ENCODE data around the gene PHGDH. TPM values are rescaled to one million over a fixed set of nuclear protein-coding genes. Genes with fewer than 3 reads are reported as not detected.

The PHGDH gene
- total RNA-seq, 1 experiment from 2014 or later: 82.0 TPM

DNA sequence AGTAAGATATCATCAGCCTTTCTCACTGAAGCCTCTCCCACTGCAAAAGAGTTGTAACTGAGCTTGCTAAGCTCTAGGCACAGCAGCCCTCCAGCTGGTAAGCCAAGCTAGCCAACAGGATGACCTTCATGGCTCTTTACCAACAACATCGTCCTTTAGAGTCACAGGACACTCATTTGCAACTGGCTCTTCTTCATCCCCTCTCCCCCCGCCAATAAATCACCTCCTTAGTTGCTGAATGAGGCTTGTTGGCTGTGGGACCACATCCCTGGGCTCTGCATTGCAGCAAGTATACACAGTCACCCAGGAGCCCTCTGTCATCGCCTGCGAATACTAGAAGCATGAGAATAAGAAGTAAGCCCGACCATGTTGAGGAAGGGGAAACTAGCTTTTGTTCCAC, 47.7 kb upstream of the PHGDH start:
- Histone ChIP-seq H3K27ac (ENCODE audit: low read length) (no peak overlapping the region), H3K27me3 (ENCODE audit: control insufficient read depth, insufficient read depth, low read length) (peaks cover 10% of the 10 kb centered on the region; the same call in 1 of the 2 replicates), H3K36me3 (ENCODE audit: control insufficient read depth, insufficient read depth, low read length) (no peaks in the 10 kb centered on the region), H3K4me3 (ENCODE audit: low read depth in 2 of 2, low read length in 2 of 2) (no peak overlapping the region), H3K9me3 (ENCODE audit: control insufficient read depth, insufficient read depth, low read depth, low read length) (no peaks in the 10 kb centered on the region), H3K4me1 (ENCODE audit: control insufficient read depth, insufficient read depth, low read length) (no peaks in the 10 kb centered on the region)
- intact Hi-C loops (cut with micrococcal nuclease; ENCODE audit: unreplicated experiment) (no loop called here), in situ Hi-C loops (cut with HindIII; ENCODE audit: low pct_unique_long_range_greater_than_20kb, low sequenced_read_pairs) (no loop called here)
- POLR2A ChIA-PET: no interaction called here
- BruUV-seq (replicated peaks): no TSS peak
- DNase-seq (ENCODE audit: low read depth, low spot score): no peak
- TF ChIP-seq, protein P1, sequence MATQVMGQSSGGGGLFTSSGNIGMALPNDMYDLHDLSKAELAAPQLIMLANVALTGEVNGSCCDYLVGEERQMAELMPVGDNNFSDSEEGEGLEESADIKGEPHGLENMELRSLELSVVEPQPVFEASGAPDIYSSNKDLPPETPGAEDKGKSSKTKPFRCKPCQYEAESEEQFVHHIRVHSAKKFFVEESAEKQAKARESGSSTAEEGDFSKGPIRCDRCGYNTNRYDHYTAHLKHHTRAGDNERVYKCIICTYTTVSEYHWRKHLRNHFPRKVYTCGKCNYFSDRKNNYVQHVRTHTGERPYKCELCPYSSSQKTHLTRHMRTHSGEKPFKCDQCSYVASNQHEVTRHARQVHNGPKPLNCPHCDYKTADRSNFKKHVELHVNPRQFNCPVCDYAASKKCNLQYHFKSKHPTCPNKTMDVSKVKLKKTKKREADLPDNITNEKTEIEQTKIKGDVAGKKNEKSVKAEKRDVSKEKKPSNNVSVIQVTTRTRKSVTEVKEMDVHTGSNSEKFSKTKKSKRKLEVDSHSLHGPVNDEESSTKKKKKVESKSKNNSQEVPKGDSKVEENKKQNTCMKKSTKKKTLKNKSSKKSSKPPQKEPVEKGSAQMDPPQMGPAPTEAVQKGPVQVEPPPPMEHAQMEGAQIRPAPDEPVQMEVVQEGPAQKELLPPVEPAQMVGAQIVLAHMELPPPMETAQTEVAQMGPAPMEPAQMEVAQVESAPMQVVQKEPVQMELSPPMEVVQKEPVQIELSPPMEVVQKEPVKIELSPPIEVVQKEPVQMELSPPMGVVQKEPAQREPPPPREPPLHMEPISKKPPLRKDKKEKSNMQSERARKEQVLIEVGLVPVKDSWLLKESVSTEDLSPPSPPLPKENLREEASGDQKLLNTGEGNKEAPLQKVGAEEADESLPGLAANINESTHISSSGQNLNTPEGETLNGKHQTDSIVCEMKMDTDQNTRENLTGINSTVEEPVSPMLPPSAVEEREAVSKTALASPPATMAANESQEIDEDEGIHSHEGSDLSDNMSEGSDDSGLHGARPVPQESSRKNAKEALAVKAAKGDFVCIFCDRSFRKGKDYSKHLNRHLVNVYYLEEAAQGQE (IDR thresholded peaks at IDR 0.05; ENCODE audit: insufficient read depth in 1 of 2, low read depth in 2 of 2, low read length in 1 of 2): no peak
- no peak for TF ChIP-seq SIN3A (IDR thresholded peaks at IDR 0.05; ENCODE audit: borderline replicate concordance, insufficient read depth, low read depth, low read length)
- TF ChIP-seq TCF7L2 (IDR thresholded peaks at IDR 0.05; ENCODE audit: low read depth, low read length): no peak
- TF ChIP-seq, protein P2, sequence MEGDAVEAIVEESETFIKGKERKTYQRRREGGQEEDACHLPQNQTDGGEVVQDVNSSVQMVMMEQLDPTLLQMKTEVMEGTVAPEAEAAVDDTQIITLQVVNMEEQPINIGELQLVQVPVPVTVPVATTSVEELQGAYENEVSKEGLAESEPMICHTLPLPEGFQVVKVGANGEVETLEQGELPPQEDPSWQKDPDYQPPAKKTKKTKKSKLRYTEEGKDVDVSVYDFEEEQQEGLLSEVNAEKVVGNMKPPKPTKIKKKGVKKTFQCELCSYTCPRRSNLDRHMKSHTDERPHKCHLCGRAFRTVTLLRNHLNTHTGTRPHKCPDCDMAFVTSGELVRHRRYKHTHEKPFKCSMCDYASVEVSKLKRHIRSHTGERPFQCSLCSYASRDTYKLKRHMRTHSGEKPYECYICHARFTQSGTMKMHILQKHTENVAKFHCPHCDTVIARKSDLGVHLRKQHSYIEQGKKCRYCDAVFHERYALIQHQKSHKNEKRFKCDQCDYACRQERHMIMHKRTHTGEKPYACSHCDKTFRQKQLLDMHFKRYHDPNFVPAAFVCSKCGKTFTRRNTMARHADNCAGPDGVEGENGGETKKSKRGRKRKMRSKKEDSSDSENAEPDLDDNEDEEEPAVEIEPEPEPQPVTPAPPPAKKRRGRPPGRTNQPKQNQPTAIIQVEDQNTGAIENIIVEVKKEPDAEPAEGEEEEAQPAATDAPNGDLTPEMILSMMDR (IDR thresholded peaks at IDR 0.05): no peak
- no peak for TF ChIP-seq POLR2AphosphoS5 (IDR thresholded peaks at IDR 0.05; ENCODE audit: low read depth, low read length)
- no peak for ATAC-seq
- CTCF ChIA-PET: interaction anchor here (0.6 to 0.7 kb wide), 5 partner anchors 16 to 312 kb away, joined by 3 to 6 read pairs (median 3); no protein-coding TSS in a partner anchor

DNA sequence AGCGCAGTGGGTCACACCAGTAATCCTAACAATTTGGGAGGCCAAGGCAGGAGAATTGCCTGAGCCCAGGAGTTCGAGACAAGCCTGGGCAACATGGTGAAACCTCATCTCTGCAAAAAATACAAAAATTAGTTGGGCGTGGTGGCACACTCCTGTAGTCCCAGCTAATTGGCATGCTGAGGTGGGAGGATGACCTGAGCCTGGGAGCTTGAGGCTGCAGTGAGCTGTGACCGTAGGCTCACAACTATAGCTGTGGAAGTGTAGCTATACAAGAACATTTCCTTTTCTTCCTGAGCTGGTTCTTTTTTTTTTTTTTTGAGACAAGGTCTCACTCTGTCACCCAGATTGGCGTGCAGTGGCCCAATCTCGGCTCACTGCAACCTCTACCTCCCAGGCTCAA, 44.6 kb upstream of the PHGDH start:
- Histone ChIP-seq H3K9me3 (ENCODE audit: control insufficient read depth, insufficient read depth, low read depth, low read length) (no peaks in the 10 kb centered on the region), H3K36me3 (ENCODE audit: control insufficient read depth, insufficient read depth, low read length) (no peaks in the 10 kb centered on the region), H3K27ac (ENCODE audit: low read length) (no peak overlapping the region), H3K4me1 (ENCODE audit: control insufficient read depth, insufficient read depth, low read length) (no peaks in the 10 kb centered on the region), H3K27me3 (ENCODE audit: control insufficient read depth, insufficient read depth, low read length) (peaks cover 3% of the 10 kb centered on the region; the same call in 1 of the 2 replicates), H3K4me3 (ENCODE audit: low read depth in 2 of 2, low read length in 2 of 2) (no peak overlapping the region)
- ATAC-seq (no peak), DNase-seq (ENCODE audit: low read depth, low spot score) (no peak)
- in situ Hi-C loops (cut with HindIII; ENCODE audit: low pct_unique_long_range_greater_than_20kb, low sequenced_read_pairs): no loop called here
- POLR2A ChIA-PET: interaction anchor here (0.6 kb wide), 1 partner anchor 1937 kb away, joined by 4 read pairs; no protein-coding TSS in a partner anchor
- TF ChIP-seq POLR2AphosphoS5 (IDR thresholded peaks at IDR 0.05; ENCODE audit: low read depth, low read length) (no peak), TCF7L2 (IDR thresholded peaks at IDR 0.05; ENCODE audit: low read depth, low read length) (no peak), SIN3A (IDR thresholded peaks at IDR 0.05; ENCODE audit: borderline replicate concordance, insufficient read depth, low read depth, low read length) (no peak)
- TF ChIP-seq, protein P1 (IDR thresholded peaks at IDR 0.05; ENCODE audit: insufficient read depth in 1 of 2, low read depth in 2 of 2, low read length in 1 of 2): no peak
- TF ChIP-seq, protein P2 (IDR thresholded peaks at IDR 0.05): no peak
- CTCF ChIA-PET: interaction anchor here (0.7 kb wide), 1 partner anchor 70 kb away, joined by 3 read pairs; no protein-coding TSS in a partner anchor
- no TSS peak for BruUV-seq (replicated peaks)
- intact Hi-C loops (cut with micrococcal nuclease; ENCODE audit: unreplicated experiment): no loop called here
